ENCODE data around the gene RRBP1. TPM values are rescaled to one million over a fixed set of nuclear protein-coding genes. Genes with fewer than 3 reads are reported as not detected.

Gene RRBP1
- total RNA-seq, 2 donors from 2014 or later: 191 to 212 TPM

DNA sequence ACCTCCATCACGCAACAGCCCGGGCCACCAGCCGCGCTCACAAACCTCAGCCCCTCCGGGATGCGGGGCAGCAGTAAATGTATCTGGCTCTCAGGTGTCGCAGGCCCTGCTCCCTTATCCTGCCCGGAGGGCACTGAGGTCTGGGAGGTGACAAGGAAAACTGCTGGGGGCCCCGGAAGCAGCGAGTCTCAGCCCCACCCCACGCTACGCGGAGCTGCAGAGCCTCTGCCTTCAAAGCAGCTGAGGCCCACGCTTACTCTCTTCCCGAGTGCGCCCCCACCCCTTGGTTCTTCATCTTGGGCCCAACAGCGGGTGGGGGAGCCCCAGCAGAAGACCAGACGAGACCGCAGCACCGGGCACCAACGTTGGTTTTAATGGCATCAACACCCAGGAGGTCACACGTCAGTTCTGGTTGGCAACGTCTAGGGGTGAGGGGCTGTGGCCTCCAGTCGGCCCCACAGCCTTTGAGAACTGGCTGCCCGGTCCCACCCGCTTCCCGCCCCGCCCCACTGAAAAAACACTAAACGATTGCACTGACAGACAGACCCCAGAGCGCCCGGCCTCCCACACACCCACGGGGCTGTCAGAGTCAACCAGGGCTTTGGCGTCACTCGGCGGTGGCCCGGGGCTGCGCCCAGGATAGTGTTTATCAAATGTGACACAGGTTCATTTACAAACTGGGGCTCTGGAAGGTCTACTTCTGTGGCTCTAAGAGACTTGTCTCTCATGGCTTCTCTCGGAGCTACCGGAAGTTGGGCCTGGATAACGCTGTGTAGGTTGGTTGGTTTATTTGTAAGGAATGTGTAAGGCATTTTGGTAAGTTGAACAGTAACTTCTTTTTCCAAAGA is 68.5 kb downstream of the RRBP1 start:
- peak overlapping the region; percentile 91 for H3K27ac Mint-ChIP-seq
- no peaks in the 10 kb centered on the region for H3K27me3 Mint-ChIP-seq (ENCODE audit: insufficient read depth)
- Histone ChIP-seq H3K9ac (ENCODE audit: extremely low read depth, low read length, poor library complexity, severe bottlenecking) (no peak overlapping the region), H3K27ac (ENCODE audit: low read depth, low read length) (no peak overlapping the region), H3K4me1 (ENCODE audit: control insufficient read depth, insufficient read depth, low read length) (no peaks in the 10 kb centered on the region), H3K9me3 (ENCODE audit: control insufficient read depth, low read length) (no peaks in the 10 kb centered on the region), H3K27me3 (ENCODE audit: control insufficient read depth, insufficient read depth, low read length, poor library complexity, severe bottlenecking) (no peaks in the 10 kb centered on the region), H3K4me3 (ENCODE audit: low read length) (no peak overlapping the region), H3K36me3 (ENCODE audit: control insufficient read depth, insufficient read depth, low read length) (peaks cover 38% of the 10 kb centered on the region)
- H3K4me3 Mint-ChIP-seq: no peak overlapping the region
- 91 to 93% methylated on average over 28 to 40 of the region's 40 CpGs for WGBS, 2 experiments (ENCODE audit: insufficient coverage in 1 of 2, insufficient read length in 1 of 2)
- TF ChIP-seq, protein P1, sequence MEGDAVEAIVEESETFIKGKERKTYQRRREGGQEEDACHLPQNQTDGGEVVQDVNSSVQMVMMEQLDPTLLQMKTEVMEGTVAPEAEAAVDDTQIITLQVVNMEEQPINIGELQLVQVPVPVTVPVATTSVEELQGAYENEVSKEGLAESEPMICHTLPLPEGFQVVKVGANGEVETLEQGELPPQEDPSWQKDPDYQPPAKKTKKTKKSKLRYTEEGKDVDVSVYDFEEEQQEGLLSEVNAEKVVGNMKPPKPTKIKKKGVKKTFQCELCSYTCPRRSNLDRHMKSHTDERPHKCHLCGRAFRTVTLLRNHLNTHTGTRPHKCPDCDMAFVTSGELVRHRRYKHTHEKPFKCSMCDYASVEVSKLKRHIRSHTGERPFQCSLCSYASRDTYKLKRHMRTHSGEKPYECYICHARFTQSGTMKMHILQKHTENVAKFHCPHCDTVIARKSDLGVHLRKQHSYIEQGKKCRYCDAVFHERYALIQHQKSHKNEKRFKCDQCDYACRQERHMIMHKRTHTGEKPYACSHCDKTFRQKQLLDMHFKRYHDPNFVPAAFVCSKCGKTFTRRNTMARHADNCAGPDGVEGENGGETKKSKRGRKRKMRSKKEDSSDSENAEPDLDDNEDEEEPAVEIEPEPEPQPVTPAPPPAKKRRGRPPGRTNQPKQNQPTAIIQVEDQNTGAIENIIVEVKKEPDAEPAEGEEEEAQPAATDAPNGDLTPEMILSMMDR (conservative IDR thresholded peaks at IDR 0.05): no peak
- no peaks in the 10 kb centered on the region for H3K9me3 Mint-ChIP-seq
- peaks cover 20% of the 10 kb centered on the region for H3K36me3 Mint-ChIP-seq (ENCODE audit: low read depth)
- H3K4me1 Mint-ChIP-seq: peaks cover 3% of the 10 kb centered on the region
- peak; percentile 53 for DNase-seq

- no peak overlapping the region for H3K4me3 Mint-ChIP-seq
- no peak overlapping the region for H3K4me3 ChIP-seq (ENCODE audit: low read length)
- H3K9me3 ChIP-seq (ENCODE audit: control insufficient read depth, low read length): no peaks in the 10 kb centered on the region
- H3K4me1 ChIP-seq (ENCODE audit: control insufficient read depth, insufficient read depth, low read length): no peaks in the 10 kb centered on the region
- TF ChIP-seq, protein P1 (conservative IDR thresholded peaks at IDR 0.05): no peak
- peaks cover 3% of the 10 kb centered on the region for H3K4me1 Mint-ChIP-seq
- H3K27me3 Mint-ChIP-seq (ENCODE audit: insufficient read depth): no peaks in the 10 kb centered on the region
- peak overlapping the region; percentile 91 for H3K27ac Mint-ChIP-seq
- no peaks in the 10 kb centered on the region for H3K27me3 ChIP-seq (ENCODE audit: control insufficient read depth, insufficient read depth, low read length, poor library complexity, severe bottlenecking)
- no peaks in the 10 kb centered on the region for H3K9me3 Mint-ChIP-seq
- H3K9ac ChIP-seq (ENCODE audit: extremely low read depth, low read length, poor library complexity, severe bottlenecking): no peak overlapping the region
- H3K36me3 ChIP-seq (ENCODE audit: control insufficient read depth, insufficient read depth, low read length): peaks cover 37% of the 10 kb centered on the region
- H3K36me3 Mint-ChIP-seq (ENCODE audit: low read depth): peaks cover 17% of the 10 kb centered on the region
- WGBS, 2 experiments (ENCODE audit: insufficient coverage in 1 of 2, insufficient read length in 1 of 2): 85 to 90% methylated on average over 5 to 7 of the region's 7 CpGs
- no peak for DNase-seq
- H3K27ac ChIP-seq (ENCODE audit: low read depth, low read length): no peak overlapping the region
Measured at GRCh38 chr20:17612992-17613327, 69.1 kb downstream of the RRBP1 start.

- Mint-ChIP-seq H3K27ac (peak overlapping the region; percentile 91), H3K9me3 (no peaks in the 10 kb centered on the region), H3K4me3 (no peak overlapping the region), H3K27me3 (ENCODE audit: insufficient read depth) (no peaks in the 10 kb centered on the region), H3K36me3 (ENCODE audit: low read depth) (peaks cover 19% of the 10 kb centered on the region), H3K4me1 (peaks cover 3% of the 10 kb centered on the region)
- Histone ChIP-seq H3K27me3 (ENCODE audit: control insufficient read depth, insufficient read depth, low read length, poor library complexity, severe bottlenecking) (no peaks in the 10 kb centered on the region), H3K9me3 (ENCODE audit: control insufficient read depth, low read length) (no peaks in the 10 kb centered on the region), H3K36me3 (ENCODE audit: control insufficient read depth, insufficient read depth, low read length) (peaks cover 37% of the 10 kb centered on the region), H3K9ac (ENCODE audit: extremely low read depth, low read length, poor library complexity, severe bottlenecking) (no peak overlapping the region), H3K4me3 (ENCODE audit: low read length) (no peak overlapping the region), H3K4me1 (ENCODE audit: control insufficient read depth, insufficient read depth, low read length) (no peaks in the 10 kb centered on the region), H3K27ac (ENCODE audit: low read depth, low read length) (no peak overlapping the region)
- TF ChIP-seq, protein P1 (conservative IDR thresholded peaks at IDR 0.05): no peak
- WGBS, 2 experiments (ENCODE audit: insufficient coverage in 1 of 2, insufficient read length in 1 of 2): 95% methylated on average over 10 to 16 of the region's 16 CpGs
- DNase-seq: peak; percentile 62
Measured at GRCh38 chr20:17612287-17612991, 69.6 kb downstream of the RRBP1 start.

All from endodermal cell (in vitro differentiated cells).